GM23338 (cell line): ENCODE measurements around the gene TSBP1.

Experiments used
- POLR2AphosphoS5 ChIP-seq: IDR thresholded peaks from 2 replicates; pipeline ENCODE4 v1.6.1; 2016; ENCODE audit warnings: antibody characterized with exemption, low read depth
- TF ChIP-seq, protein P1 (sequence below), 2 experiments: fragments of 200-600 bp in 1 of 2; sonication (generic) in 1 of 2; conservative IDR thresholded peaks; 2 replicates each; pipeline versions ENCODE4 v1.5.1 to v1.6.1; 2016 to 2017; ENCODE audit warnings: antibody characterized with exemption in 2 of 2, low read depth in 2 of 2, mild to moderate bottlenecking in 2 of 2, moderate library complexity in 1 of 2
- TF ChIP-seq, protein P2 (sequence below): IDR thresholded peaks from one replicate; pipeline ENCODE4 v1.6.1; 2018; ENCODE audit warnings: antibody characterized with exemption; ENCODE audit not compliant: unreplicated experiment

DNA sequence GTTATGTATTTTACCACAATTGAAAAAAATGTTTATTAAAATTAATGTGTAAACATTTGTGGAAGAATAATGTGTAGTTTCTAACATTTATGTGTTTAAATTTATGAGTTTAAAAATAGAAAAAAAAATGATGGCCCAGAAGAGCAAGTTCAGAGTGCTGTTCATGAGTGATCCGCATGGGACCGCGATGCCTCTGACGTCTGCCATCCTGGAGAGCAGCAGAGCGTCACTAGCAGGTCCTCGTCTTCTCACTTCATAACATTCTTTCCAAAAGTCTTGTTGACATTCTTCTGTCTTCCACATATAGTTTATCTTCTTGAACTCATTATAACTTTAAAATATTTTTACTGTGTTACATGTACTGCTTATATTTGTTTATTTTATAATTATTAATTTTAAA lies 19.8 kb upstream of the TSBP1 start:
- TF ChIP-seq, protein P1, sequence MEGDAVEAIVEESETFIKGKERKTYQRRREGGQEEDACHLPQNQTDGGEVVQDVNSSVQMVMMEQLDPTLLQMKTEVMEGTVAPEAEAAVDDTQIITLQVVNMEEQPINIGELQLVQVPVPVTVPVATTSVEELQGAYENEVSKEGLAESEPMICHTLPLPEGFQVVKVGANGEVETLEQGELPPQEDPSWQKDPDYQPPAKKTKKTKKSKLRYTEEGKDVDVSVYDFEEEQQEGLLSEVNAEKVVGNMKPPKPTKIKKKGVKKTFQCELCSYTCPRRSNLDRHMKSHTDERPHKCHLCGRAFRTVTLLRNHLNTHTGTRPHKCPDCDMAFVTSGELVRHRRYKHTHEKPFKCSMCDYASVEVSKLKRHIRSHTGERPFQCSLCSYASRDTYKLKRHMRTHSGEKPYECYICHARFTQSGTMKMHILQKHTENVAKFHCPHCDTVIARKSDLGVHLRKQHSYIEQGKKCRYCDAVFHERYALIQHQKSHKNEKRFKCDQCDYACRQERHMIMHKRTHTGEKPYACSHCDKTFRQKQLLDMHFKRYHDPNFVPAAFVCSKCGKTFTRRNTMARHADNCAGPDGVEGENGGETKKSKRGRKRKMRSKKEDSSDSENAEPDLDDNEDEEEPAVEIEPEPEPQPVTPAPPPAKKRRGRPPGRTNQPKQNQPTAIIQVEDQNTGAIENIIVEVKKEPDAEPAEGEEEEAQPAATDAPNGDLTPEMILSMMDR (conservative IDR thresholded peaks at IDR 0.05; ENCODE audit: low read depth in 2 of 2): no peak
- TF ChIP-seq, protein P2, sequence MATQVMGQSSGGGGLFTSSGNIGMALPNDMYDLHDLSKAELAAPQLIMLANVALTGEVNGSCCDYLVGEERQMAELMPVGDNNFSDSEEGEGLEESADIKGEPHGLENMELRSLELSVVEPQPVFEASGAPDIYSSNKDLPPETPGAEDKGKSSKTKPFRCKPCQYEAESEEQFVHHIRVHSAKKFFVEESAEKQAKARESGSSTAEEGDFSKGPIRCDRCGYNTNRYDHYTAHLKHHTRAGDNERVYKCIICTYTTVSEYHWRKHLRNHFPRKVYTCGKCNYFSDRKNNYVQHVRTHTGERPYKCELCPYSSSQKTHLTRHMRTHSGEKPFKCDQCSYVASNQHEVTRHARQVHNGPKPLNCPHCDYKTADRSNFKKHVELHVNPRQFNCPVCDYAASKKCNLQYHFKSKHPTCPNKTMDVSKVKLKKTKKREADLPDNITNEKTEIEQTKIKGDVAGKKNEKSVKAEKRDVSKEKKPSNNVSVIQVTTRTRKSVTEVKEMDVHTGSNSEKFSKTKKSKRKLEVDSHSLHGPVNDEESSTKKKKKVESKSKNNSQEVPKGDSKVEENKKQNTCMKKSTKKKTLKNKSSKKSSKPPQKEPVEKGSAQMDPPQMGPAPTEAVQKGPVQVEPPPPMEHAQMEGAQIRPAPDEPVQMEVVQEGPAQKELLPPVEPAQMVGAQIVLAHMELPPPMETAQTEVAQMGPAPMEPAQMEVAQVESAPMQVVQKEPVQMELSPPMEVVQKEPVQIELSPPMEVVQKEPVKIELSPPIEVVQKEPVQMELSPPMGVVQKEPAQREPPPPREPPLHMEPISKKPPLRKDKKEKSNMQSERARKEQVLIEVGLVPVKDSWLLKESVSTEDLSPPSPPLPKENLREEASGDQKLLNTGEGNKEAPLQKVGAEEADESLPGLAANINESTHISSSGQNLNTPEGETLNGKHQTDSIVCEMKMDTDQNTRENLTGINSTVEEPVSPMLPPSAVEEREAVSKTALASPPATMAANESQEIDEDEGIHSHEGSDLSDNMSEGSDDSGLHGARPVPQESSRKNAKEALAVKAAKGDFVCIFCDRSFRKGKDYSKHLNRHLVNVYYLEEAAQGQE: no peak
- TF ChIP-seq POLR2AphosphoS5: no peak
